Epidermal melanocyte (primary cell): ENCODE measurements around the gene KCNG2.
A peak's percentile ranks its signal among the peaks of the same experiment; 100 is the strongest.
"Not testable (repeated sequence)": the region's sequence is repeated elsewhere in the genome, so short reads cannot be mapped to it uniquely, and the experiment has no call there.

ENCODE experiments used
- DNase-seq: peaks from one replicate; pipeline ENCODE4 v3.0.0; 2011; ENCODE audit warnings: low spot score; ENCODE audit not compliant: insufficient read length

The KCNG2 gene

GRCh38 chr18:79851950-79852349 lies 54.2 kb downstream of the KCNG2 start:
- DNase-seq: no peak

DNA sequence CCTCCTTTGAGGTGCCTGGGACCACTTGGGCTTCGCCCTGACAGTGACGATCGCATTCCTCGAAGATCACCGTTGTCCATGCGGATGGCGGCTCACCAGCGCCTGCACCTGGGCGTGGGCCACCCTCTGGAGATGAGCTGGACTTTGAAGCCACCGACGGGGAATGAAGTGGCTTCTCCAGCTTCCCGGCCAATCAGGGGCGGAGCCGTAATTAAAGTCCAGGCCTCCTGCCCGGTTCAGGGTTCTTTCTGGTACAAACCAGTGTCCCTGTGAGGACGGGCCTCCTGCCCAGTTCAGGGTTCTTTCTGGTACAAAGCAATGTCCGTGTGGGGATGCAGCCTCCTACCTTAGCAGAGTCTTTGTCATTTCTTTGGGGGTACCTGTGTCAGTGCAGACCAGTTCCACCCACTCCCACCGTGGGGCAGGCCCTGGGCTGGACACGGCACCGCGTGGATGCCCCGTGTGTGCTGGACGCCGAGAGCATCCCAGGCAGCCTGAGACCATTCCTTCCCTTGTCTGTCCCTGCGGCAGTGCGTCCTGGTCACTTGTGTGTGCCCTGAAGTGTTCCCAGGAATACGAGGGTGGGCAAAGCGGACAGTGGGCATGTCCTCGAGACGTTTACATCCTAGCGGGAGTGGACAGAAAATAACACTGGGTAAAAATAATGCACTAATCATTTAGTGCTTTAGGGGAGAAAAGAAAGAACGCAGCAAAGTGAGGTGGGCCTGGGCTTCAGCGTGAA lies 55.0 kb downstream of the KCNG2 start:
- no peak for DNase-seq

GRCh38 chr18:79853303-79853992 lies 55.7 kb downstream of the KCNG2 start:
- DNase-seq: no peak

- DNase-seq: no peak
These were observed 56.2 kb downstream of the KCNG2 start for GRCh38 chr18:79853993-79854364.

GRCh38 chr18:79855147-79855933 lies 57.6 kb downstream of the KCNG2 start:
- peak; percentile 33 for DNase-seq

DNA sequence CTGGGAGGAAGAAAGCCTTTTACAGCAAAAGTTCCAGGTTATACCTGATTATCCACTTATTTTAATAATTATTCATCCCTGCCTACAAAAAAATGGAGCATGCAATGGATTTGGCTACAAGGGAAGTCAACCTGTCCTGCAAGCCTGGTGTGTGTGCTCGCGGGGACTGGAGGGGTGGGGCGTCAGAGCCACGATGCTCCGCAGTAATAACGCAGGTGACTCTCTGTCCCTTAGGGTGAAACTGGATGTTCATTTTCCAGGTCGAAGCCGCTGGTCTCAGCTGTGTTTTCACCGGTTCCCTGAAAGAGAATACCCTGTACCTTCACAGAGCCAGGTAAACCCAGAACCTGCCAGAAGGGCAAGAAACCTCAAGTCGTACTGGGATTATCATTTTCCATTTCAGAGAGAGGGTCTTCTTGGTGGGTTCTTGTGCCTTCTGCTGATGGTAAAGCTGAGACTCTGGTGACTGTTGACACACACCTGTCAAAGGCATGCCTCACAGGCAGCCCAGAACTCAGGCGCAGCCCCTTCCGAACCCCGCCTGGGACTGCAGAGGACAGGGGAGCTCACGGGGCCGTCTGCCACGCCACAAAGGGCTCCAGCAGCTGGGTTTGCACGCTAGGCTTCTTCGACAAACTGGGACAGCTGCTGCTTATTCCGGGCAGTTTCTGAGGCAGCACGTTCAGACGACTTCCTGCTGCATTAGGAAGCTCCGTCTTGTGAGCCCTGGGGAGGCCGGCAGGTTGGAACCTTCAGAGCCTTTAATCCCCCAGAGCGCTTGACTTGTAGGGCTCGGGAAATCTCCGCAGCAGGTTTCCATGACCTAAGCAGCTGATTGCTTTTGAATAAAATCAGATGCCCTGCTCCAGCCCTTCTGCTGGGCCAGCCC lies 58.6 kb downstream of the KCNG2 start:
- peak; percentile 65 for DNase-seq

- DNase-seq: peak; percentile 84
These were observed 59.4 kb downstream of the KCNG2 start for GRCh38 chr18:79857082-79857671.

DNA sequence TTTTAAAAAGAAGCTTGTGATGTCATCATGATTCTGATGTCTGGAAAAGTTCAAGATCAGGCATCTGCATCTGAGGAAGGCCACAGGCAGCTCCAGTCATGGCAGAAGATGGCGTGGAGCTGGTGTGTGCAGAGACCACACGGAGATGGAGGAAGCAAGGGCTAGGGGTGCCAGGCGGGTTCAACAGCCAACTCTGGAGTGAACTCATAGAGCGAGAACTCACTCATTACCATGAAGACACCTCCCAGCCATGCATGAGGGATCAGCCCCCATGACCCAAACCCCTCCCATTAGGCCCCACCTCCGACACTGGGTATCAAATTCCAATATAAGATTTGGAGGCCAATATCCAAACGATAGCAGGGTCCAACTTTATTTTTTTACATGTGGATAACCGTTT lies 61.6 kb downstream of the KCNG2 start:
- no peak for DNase-seq

DNA sequence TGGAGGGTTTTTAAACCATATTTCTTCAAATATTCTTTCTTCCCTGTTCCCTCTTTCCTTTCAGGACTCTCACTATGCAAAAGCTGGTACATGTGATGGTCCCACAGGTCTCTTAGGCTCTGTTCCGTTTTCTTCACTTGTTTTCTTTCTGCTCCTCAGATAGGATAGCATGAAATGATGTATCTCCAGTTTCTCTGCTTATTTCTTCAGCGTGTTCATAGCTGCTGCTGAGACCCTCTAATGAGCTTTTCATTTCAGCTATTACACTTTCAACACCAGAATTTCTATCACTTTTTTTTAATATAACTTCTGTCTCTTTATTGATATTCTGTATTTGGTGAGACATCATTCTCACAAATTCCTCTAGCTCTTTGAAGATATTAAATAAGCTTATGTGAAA lies 63.9 kb downstream of the KCNG2 start:
- DNase-seq: no peak

DNA sequence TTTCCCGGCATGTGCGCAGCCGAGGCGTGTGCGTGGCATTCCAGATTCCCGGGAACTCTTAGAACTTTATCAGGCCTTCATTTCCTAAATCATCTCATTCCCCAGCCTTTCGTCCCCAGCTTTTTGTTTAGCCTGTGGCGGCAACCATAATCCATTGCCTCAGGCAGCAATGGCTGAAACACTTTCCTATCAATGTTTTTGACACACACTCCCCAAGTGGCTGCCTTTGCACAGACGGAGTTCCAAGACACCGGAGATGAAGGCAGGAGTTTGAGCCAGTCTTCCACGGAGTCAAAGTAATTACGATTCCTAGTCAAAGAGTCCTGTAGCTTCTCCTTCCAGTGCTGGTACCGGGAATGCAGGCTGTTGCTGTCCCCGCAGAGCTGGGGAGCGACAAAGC lies 64.8 kb downstream of the KCNG2 start:
- no peak for DNase-seq

DNA sequence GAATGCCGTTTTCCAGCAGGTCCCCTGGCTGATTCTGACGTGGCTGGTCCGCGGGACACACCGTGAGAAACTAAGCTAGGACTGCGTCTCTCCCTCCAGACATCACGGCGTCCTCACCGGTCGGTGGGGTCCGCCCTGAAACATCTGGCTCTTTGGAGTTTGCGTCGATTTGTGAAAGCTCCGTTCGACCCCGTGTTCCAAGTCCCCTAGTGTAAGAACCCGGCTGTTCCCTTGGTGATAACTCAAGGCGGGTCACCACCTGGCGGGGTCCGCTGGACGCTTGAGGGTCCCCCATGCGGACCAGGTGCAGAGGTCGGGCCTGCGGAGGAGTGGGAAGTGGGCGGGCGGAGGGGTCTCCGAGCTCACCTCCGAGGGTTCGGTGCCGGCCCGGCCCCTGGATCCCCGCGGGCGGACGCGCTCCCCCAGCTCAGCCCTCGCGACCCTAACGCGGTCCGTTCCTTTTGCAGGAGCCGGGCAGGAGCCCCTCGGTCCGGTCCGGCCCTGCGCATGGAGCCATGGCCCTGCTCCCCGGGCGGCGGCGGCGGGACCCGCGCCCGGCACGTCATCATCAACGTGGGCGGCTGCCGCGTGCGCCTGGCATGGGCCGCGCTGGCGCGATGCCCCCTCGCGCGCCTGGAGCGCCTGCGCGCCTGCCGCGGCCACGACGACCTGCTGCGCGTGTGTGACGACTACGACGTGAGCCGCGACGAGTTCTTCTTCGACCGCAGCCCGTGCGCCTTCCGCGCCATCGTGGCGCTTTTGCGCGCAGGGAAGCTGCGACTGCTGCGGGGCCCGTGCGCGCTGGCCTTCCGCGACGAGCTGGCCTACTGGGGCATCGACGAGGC lies 65.6 kb downstream of the KCNG2 start:
- DNase-seq: no peak

DNA sequence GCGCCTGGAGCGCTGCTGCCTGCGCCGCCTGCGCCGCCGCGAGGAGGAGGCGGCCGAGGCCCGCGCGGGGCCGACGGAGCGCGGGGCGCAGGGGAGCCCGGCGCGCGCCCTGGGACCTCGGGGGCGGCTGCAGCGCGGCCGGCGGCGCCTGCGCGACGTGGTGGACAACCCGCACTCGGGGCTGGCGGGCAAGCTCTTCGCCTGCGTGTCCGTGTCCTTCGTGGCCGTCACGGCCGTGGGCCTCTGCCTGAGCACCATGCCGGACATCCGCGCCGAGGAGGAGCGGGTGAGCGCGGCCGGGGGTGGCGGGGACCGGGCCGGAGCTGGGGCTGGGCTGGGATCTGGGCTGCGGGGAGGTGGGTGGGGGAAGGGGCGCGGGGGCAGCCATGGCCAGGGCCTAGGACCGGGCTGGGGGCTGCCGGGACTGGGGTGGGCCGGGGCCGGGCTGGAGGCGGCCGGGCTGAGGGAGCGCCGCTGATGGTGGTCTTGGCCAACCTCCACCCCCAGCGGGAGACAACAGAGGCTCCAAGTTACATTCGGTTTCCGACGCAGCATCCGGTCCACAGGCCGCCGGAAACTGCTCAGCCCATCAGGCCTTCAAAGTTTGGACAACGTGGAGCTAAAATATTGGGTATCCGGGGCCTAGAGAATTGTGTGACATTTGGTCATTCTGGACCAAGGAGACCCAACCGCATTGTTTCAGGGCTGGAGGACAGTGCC lies 66.4 kb downstream of the KCNG2 start:
- DNase-seq: no peak

DNA sequence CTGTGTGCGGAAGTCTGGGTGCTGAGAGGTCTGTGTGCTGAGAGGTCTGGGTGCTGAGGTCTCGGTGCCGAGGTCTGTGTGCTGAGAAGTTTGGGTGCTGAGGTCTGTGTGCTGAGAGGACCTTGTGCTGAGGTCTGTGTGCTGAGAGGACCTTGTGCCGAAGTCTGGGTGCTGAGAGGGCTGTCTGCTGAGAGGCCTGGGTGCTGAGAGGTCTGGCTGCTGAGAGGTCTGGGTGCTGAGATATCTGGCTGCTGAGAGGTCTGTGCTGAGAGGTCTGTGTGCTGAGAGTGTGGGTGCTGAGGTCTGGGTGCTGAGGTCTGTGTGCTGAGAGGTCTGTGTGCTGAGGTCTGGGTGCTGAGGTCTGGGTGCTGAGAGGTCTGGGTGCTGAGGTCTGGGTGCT lies 67.2 kb downstream of the KCNG2 start:
- not testable (repeated sequence) for DNase-seq

GRCh38 chr18:79865951-79866350 lies 68.2 kb downstream of the KCNG2 start:
- not testable (repeated sequence) for DNase-seq

GRCh38 chr18:79866889-79867574 lies 69.3 kb downstream of the KCNG2 start:
- no peak for DNase-seq

DNA sequence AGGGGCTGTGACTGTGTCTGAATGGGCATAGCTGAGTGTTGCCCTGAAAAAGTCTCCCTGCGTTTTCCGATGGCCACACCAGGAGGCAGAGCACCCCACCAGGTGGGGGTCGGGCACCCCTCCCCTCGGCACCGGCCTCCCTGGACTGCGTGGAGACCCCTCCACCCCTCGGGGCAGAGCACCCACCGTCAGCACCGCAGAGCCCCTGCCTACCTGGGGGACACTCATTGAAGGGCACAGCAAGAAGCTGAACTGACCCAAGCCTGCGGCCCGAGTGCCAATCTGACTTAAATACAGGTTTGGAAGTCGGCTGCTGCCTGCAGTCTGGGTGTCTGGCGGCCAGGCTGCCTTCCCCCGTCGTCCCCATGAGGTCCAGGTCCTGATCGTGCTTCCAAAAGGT lies 69.9 kb downstream of the KCNG2 start:
- DNase-seq: no peak

- no peak for DNase-seq
These were observed 70.5 kb downstream of the KCNG2 start for GRCh38 chr18:79868168-79868784.

GRCh38 chr18:79868811-79869541 lies 71.2 kb downstream of the KCNG2 start:
- DNase-seq: no peak
